WTC11 (cell line): ENCODE data around the gene MEGF6. TPM values are rescaled to one million over a fixed set of nuclear protein-coding genes. Genes with fewer than 3 reads are reported as not detected.

Source experiments
- ATAC-seq: fragments of 200-7000 bp; cut with Tn5 transposase; 2 replicates; pipeline ENCODE4 v1.10.0; 2021; ENCODE audit warnings: mild to moderate bottlenecking, moderate library complexity
- CTCF ChIA-PET: fragments of 300-600 bp; sonication (Branson Sonifier 250); formaldehyde crosslinking; loops from one replicate; lab custom pipeline; 2021; ENCODE audit warnings: antibody characterized with exemption; lab: Charles Lee
- POLR2A ChIA-PET: fragments of 350-600 bp; sonication (Branson Sonifier 250); formaldehyde crosslinking; loops from one replicate; lab custom pipeline; 2021; ENCODE audit warnings: antibody characterized with exemption; lab: Charles Lee
- DNase-seq: peaks from one replicate; pipeline ENCODE4 v3.0.0; 2021; ENCODE audit warnings: low spot score
- H3K27ac Mint-ChIP-seq: 2 replicates; pipeline ENCODE4 v1.8.0; 2021; ENCODE audit warnings: mixed read lengths
- H3K27me3 Mint-ChIP-seq: 2 replicates; pipeline ENCODE4 v1.8.0; 2021; ENCODE audit warnings: low read depth, mild to moderate bottlenecking, moderate library complexity, mixed read lengths
- H3K36me3 Mint-ChIP-seq: 2 replicates; pipeline ENCODE4 v1.8.0; 2021; ENCODE audit warnings: mixed read lengths
- H3K4me1 Mint-ChIP-seq: 2 replicates; pipeline ENCODE4 v1.8.0; 2022; ENCODE audit warnings: mixed read lengths
- H3K4me3 Mint-ChIP-seq: 2 replicates; pipeline ENCODE4 v1.8.0; 2021; ENCODE audit warnings: mild to moderate bottlenecking, moderate library complexity, mixed read lengths
- H3K9me3 Mint-ChIP-seq: 2 replicates; pipeline ENCODE4 v1.8.0; 2021; ENCODE audit warnings: mixed read lengths
- ELF4 ChIP-seq: sonication (generic); formaldehyde crosslinking; IDR thresholded peaks from 2 replicates; pipeline ENCODE4 v1.8.1; 2022; ENCODE audit warnings: low read depth, mild to moderate bottlenecking, moderate library complexity, missing genetic modification reagents
- ETV6 ChIP-seq: sonication (generic); formaldehyde crosslinking; IDR thresholded peaks from 2 replicates; pipeline ENCODE4 v1.8.1; 2022; ENCODE audit warnings: mild to moderate bottlenecking, missing genetic modification reagents
- FOXJ3 ChIP-seq: sonication (generic); formaldehyde crosslinking; IDR thresholded peaks from 2 replicates; pipeline ENCODE4 v1.9.0; 2021; ENCODE audit warnings: missing genetic modification reagents, mild to moderate bottlenecking, borderline replicate concordance
- JUN ChIP-seq: sonication (generic); formaldehyde crosslinking; IDR thresholded peaks from 2 replicates; pipeline ENCODE4 v1.8.0; 2023; ENCODE audit warnings: mild to moderate bottlenecking, missing genetic modification reagents
- MXD4 ChIP-seq: fragments of 250-450 bp; sonication (Bioruptor Pico); IDR thresholded peaks from 2 replicates; pipeline ENCODE4 v1.8.0; 2021; ENCODE audit warnings: mild to moderate bottlenecking, moderate library complexity, borderline replicate concordance
- MYBL2 ChIP-seq: sonication (generic); formaldehyde crosslinking; IDR thresholded peaks from 2 replicates; pipeline ENCODE4 v1.8.1; 2023; ENCODE audit warnings: mild to moderate bottlenecking, moderate library complexity, missing genetic modification reagents
- SMAD3 ChIP-seq: sonication (generic); formaldehyde crosslinking; IDR thresholded peaks from 2 replicates; pipeline ENCODE4 v1.8.0; 2022; ENCODE audit warnings: missing genetic modification reagents, mild to moderate bottlenecking, borderline replicate concordance
- SOX15 ChIP-seq: fragments of 250-450 bp; sonication (Bioruptor Pico); IDR thresholded peaks from 2 replicates; pipeline ENCODE4 v1.9.0; 2021; ENCODE audit warnings: mild to moderate bottlenecking
- SP1 ChIP-seq: sonication (generic); formaldehyde crosslinking; conservative IDR thresholded peaks from 2 replicates; pipeline ENCODE4 v1.8.1; 2022; ENCODE audit warnings: missing genetic modification reagents
- ZNF138 ChIP-seq: sonication (generic); formaldehyde crosslinking; conservative IDR thresholded peaks from 2 replicates; pipeline ENCODE4 v1.8.1; 2022; ENCODE audit warnings: mild to moderate bottlenecking, moderate library complexity, missing genetic modification reagents
- ZNF232 ChIP-seq: sonication (generic); formaldehyde crosslinking; IDR thresholded peaks from 2 replicates; pipeline ENCODE4 v1.8.0; 2022; ENCODE audit warnings: mild to moderate bottlenecking, missing genetic modification reagents
- ZNF317 ChIP-seq: sonication (generic); formaldehyde crosslinking; IDR thresholded peaks from 2 replicates; pipeline ENCODE4 v1.8.1; 2023; ENCODE audit warnings: low read depth, mild to moderate bottlenecking, moderate library complexity, missing genetic modification reagents, borderline replicate concordance
- ZNF423 ChIP-seq: fragments of 250-450 bp; sonication (Bioruptor Pico); IDR thresholded peaks from 2 replicates; pipeline ENCODE4 v2.1.2; 2022; ENCODE audit warnings: mild to moderate bottlenecking, moderate library complexity
- ZNF671 ChIP-seq: fragments of 250-450 bp; sonication (Bioruptor Pico); IDR thresholded peaks from 2 replicates; pipeline ENCODE4 v1.8.0; 2021; ENCODE audit warnings: mild to moderate bottlenecking
- total RNA-seq: library from RNA; stranded (reverse); gene quantifications from 3 replicates; pipeline ENCODE4 v1.2.3, GENCODE V29; 2021
- TF ChIP-seq, protein P1 (sequence below): sonication (generic); formaldehyde crosslinking; IDR thresholded peaks from 2 replicates; pipeline ENCODE4 v1.8.0; 2022; ENCODE audit warnings: mild to moderate bottlenecking, missing genetic modification reagents
- TF ChIP-seq, protein P2 (sequence below): sonication (generic); formaldehyde crosslinking; conservative IDR thresholded peaks from 2 replicates; pipeline ENCODE4 v1.8.1; 2023; ENCODE audit warnings: mild to moderate bottlenecking, low read depth, missing genetic modification reagents, moderate library complexity
- TF ChIP-seq, protein P3 (sequence below): sonication (generic); formaldehyde crosslinking; conservative IDR thresholded peaks from 2 replicates; pipeline ENCODE4 v1.8.1; 2022; ENCODE audit warnings: mild to moderate bottlenecking, missing genetic modification reagents
- TF ChIP-seq, protein P4 (sequence below): sonication (generic); formaldehyde crosslinking; IDR thresholded peaks from 2 replicates; pipeline ENCODE4 v1.8.0; 2023; ENCODE audit warnings: missing genetic modification reagents, mild to moderate bottlenecking, borderline replicate concordance
- TF ChIP-seq, protein P5 (sequence below): sonication (generic); formaldehyde crosslinking; IDR thresholded peaks from 2 replicates; pipeline ENCODE4 v1.8.1; 2022; ENCODE audit warnings: mild to moderate bottlenecking, moderate library complexity, missing genetic modification reagents
- TF ChIP-seq, protein P6 (sequence below): sonication (generic); formaldehyde crosslinking; IDR thresholded peaks from 2 replicates; pipeline ENCODE4 v1.8.1; 2022; ENCODE audit warnings: low read depth, missing genetic modification reagents, borderline replicate concordance

The MEGF6 gene
- total RNA-seq, 1 experiment from 2014 or later = 24.9 TPM

DNA sequence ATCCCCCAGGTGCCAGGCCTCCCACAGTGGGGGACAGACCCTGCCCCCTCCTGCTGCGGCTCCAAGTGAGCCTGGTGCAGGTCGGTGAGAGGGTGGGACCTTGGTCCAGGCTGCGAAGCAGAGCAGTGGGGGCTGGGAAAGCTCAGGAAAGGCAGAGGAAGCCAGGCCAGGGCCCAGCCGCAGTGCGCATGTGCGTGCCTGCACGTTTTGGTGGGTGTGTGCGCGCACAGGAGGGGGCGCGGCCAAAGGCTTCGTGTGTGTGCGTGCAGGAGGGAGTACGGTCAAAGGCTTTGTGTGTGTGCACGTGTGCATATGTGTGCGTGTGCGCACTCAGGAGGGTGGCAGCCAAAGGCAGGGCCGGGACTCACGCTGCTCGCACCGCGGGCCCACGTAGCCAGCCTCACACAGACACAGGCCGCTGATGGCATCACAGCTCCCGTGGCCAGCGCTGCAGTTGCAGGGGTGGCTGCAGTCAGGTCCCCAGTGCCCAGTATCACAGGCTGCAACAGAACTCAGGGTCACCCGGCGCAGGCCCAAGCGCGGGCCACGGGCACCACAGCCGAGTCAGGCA lies 111.0 kb downstream of the MEGF6 start:
- TF ChIP-seq ELF4 (CRISPR knock-in tag) = no peak
- TF ChIP-seq JUN (CRISPR knock-in tag) = no peak
- TF ChIP-seq, protein P1, sequence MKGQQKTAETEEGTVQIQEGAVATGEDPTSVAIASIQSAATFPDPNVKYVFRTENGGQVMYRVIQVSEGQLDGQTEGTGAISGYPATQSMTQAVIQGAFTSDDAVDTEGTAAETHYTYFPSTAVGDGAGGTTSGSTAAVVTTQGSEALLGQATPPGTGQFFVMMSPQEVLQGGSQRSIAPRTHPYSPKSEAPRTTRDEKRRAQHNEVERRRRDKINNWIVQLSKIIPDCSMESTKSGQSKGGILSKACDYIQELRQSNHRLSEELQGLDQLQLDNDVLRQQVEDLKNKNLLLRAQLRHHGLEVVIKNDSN = no peak
- no peak for TF ChIP-seq ZNF232 (CRISPR knock-in tag)
- TF ChIP-seq, protein P2, sequence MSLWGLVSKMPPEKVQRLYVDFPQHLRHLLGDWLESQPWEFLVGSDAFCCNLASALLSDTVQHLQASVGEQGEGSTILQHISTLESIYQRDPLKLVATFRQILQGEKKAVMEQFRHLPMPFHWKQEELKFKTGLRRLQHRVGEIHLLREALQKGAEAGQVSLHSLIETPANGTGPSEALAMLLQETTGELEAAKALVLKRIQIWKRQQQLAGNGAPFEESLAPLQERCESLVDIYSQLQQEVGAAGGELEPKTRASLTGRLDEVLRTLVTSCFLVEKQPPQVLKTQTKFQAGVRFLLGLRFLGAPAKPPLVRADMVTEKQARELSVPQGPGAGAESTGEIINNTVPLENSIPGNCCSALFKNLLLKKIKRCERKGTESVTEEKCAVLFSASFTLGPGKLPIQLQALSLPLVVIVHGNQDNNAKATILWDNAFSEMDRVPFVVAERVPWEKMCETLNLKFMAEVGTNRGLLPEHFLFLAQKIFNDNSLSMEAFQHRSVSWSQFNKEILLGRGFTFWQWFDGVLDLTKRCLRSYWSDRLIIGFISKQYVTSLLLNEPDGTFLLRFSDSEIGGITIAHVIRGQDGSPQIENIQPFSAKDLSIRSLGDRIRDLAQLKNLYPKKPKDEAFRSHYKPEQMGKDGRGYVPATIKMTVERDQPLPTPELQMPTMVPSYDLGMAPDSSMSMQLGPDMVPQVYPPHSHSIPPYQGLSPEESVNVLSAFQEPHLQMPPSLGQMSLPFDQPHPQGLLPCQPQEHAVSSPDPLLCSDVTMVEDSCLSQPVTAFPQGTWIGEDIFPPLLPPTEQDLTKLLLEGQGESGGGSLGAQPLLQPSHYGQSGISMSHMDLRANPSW = no peak
- TF ChIP-seq, protein P3, sequence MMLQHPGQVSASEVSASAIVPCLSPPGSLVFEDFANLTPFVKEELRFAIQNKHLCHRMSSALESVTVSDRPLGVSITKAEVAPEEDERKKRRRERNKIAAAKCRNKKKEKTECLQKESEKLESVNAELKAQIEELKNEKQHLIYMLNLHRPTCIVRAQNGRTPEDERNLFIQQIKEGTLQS = no peak
- TF ChIP-seq MYBL2 (CRISPR knock-in tag) = no peak
- no peak for TF ChIP-seq ZNF671 (CRISPR knock-in tag)
- TF ChIP-seq FOXJ3 (CRISPR knock-in tag) = no peak
- no peak for TF ChIP-seq MXD4 (CRISPR knock-in tag)
- TF ChIP-seq ETV6 (CRISPR knock-in tag) = no peak
- TF ChIP-seq, protein P4, sequence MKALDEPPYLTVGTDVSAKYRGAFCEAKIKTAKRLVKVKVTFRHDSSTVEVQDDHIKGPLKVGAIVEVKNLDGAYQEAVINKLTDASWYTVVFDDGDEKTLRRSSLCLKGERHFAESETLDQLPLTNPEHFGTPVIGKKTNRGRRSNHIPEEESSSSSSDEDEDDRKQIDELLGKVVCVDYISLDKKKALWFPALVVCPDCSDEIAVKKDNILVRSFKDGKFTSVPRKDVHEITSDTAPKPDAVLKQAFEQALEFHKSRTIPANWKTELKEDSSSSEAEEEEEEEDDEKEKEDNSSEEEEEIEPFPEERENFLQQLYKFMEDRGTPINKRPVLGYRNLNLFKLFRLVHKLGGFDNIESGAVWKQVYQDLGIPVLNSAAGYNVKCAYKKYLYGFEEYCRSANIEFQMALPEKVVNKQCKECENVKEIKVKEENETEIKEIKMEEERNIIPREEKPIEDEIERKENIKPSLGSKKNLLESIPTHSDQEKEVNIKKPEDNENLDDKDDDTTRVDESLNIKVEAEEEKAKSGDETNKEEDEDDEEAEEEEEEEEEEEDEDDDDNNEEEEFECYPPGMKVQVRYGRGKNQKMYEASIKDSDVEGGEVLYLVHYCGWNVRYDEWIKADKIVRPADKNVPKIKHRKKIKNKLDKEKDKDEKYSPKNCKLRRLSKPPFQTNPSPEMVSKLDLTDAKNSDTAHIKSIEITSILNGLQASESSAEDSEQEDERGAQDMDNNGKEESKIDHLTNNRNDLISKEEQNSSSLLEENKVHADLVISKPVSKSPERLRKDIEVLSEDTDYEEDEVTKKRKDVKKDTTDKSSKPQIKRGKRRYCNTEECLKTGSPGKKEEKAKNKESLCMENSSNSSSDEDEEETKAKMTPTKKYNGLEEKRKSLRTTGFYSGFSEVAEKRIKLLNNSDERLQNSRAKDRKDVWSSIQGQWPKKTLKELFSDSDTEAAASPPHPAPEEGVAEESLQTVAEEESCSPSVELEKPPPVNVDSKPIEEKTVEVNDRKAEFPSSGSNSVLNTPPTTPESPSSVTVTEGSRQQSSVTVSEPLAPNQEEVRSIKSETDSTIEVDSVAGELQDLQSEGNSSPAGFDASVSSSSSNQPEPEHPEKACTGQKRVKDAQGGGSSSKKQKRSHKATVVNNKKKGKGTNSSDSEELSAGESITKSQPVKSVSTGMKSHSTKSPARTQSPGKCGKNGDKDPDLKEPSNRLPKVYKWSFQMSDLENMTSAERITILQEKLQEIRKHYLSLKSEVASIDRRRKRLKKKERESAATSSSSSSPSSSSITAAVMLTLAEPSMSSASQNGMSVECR (CRISPR knock-in tag) = no peak
- TF ChIP-seq, protein P5, sequence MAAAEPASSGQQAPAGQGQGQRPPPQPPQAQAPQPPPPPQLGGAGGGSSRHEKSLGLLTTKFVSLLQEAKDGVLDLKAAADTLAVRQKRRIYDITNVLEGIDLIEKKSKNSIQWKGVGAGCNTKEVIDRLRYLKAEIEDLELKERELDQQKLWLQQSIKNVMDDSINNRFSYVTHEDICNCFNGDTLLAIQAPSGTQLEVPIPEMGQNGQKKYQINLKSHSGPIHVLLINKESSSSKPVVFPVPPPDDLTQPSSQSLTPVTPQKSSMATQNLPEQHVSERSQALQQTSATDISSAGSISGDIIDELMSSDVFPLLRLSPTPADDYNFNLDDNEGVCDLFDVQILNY = no peak
- no peak for TF ChIP-seq ZNF423 (CRISPR knock-in tag)
- TF ChIP-seq ZNF138 (CRISPR knock-in tag) = no peak
- TF ChIP-seq SMAD3 (CRISPR knock-in tag) = no peak
- TF ChIP-seq, protein P6, sequence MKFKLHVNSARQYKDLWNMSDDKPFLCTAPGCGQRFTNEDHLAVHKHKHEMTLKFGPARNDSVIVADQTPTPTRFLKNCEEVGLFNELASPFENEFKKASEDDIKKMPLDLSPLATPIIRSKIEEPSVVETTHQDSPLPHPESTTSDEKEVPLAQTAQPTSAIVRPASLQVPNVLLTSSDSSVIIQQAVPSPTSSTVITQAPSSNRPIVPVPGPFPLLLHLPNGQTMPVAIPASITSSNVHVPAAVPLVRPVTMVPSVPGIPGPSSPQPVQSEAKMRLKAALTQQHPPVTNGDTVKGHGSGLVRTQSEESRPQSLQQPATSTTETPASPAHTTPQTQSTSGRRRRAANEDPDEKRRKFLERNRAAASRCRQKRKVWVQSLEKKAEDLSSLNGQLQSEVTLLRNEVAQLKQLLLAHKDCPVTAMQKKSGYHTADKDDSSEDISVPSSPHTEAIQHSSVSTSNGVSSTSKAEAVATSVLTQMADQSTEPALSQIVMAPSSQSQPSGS = no peak
- TF ChIP-seq ZNF317 (CRISPR knock-in tag) = no peak
- no peak for TF ChIP-seq SP1 (CRISPR knock-in tag)
- no peak for TF ChIP-seq SOX15 (CRISPR knock-in tag)
- TF ChIP-seq, all 79 proteins: peak for 0
- ChIA-PET CTCF (interaction anchor here (0.9 to 6.2 kb wide), 5 partner anchors 10 to 123 kb away, joined by 4 to 71 read pairs (median 4); no protein-coding TSS in a partner anchor), POLR2A (no interaction called here)
- DNase-seq (no peak), ATAC-seq (no peak)
- no peak overlapping the region for H3K27ac Mint-ChIP-seq
- no peaks in the 10 kb centered on the region for H3K27me3 Mint-ChIP-seq
- H3K9me3 Mint-ChIP-seq = no peaks in the 10 kb centered on the region
- no peaks in the 10 kb centered on the region for H3K36me3 Mint-ChIP-seq
- no peaks in the 10 kb centered on the region for H3K4me1 Mint-ChIP-seq
- H3K4me3 Mint-ChIP-seq = no peak overlapping the region
